Upper lobe of right lung (tissue), 1 donor: Measurements from ENCODE around the gene TBCK. TPM values are rescaled to one million over a fixed set of nuclear protein-coding genes. Genes with fewer than 3 reads are reported as not detected.
"Not testable (repeated sequence)": the region's sequence is repeated elsewhere in the genome, so short reads cannot be mapped to it uniquely, and the experiment has no call there.

ENCODE experiments used
- ATAC-seq: fragments of 200-7000 bp; cut with Tn5 transposase; one replicate; pipeline ENCODE4 v1.9.1; 2020; ENCODE audit warnings: mild to moderate bottlenecking, moderate library complexity
- DNase-seq: peaks from one replicate; pipeline ENCODE4 v3.0.0-alpha.2; 2020
- H3K27ac ChIP-seq: fragments of 200-600 bp; one replicate; pipeline ENCODE4 v1.8.0; 2022
- H3K27me3 ChIP-seq: fragments of 200-600 bp; one replicate; pipeline ENCODE4 v1.8.0; 2022; ENCODE audit warnings: mild to moderate bottlenecking
- H3K36me3 ChIP-seq: fragments of 200-600 bp; one replicate; pipeline ENCODE4 v1.8.0; 2022
- H3K4me1 ChIP-seq: fragments of 200-600 bp; one replicate; pipeline ENCODE4 v1.8.0; 2022
- H3K4me3 ChIP-seq: fragments of 200-600 bp; one replicate; pipeline ENCODE4 v1.8.0; 2022; ENCODE audit warnings: mild to moderate bottlenecking
- H3K9me3 ChIP-seq: fragments of 200-600 bp; one replicate; pipeline ENCODE4 v1.8.0; 2022
- intact Hi-C: fragments of 100-400 bp; cut with DNase I; formaldehyde crosslinking; loops from one replicate; pipeline ENCODE4 v1.11.0; 2022
- total RNA-seq: library from RNA; stranded (reverse); fragmentation: NEBNext Ultra II Directional; extraction: Animal tissue kit (Norgen Biotek cat#: 25700); gene quantifications from one replicate; pipeline ENCODE4 v1.2.1, GENCODE V29; 2021
- TF ChIP-seq, protein P1 (sequence below): fragments of 200-600 bp; IDR thresholded peaks from one replicate; pipeline ENCODE4 v1.8.0; 2022; ENCODE audit warnings: antibody characterized with exemption
- donor health status: DM: no; HTN: yes; CAD: no; lungs with severe emphysema.

The TBCK gene
- total RNA-seq, 1 donor from 2014 or later = 51.7 TPM

- ATAC-seq = no peak
- intact Hi-C loops = no loop called here
- Histone ChIP-seq H3K4me3 (no peak overlapping the region), H3K27ac (no peak overlapping the region), H3K36me3 (no peaks in the 10 kb centered on the region), H3K4me1 (no peaks in the 10 kb centered on the region), H3K9me3 (no peaks in the 10 kb centered on the region), H3K27me3 (no peaks in the 10 kb centered on the region)
- DNase-seq = no peak
- TF ChIP-seq, protein P1, sequence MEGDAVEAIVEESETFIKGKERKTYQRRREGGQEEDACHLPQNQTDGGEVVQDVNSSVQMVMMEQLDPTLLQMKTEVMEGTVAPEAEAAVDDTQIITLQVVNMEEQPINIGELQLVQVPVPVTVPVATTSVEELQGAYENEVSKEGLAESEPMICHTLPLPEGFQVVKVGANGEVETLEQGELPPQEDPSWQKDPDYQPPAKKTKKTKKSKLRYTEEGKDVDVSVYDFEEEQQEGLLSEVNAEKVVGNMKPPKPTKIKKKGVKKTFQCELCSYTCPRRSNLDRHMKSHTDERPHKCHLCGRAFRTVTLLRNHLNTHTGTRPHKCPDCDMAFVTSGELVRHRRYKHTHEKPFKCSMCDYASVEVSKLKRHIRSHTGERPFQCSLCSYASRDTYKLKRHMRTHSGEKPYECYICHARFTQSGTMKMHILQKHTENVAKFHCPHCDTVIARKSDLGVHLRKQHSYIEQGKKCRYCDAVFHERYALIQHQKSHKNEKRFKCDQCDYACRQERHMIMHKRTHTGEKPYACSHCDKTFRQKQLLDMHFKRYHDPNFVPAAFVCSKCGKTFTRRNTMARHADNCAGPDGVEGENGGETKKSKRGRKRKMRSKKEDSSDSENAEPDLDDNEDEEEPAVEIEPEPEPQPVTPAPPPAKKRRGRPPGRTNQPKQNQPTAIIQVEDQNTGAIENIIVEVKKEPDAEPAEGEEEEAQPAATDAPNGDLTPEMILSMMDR = no peak
Measured at GRCh38 chr4:106132045-106132444, 184.0 kb downstream of the TBCK start.

GRCh38 chr4:106126062-106126461 is 189.9 kb downstream of the TBCK start:
- no peak for ATAC-seq
- Histone ChIP-seq H3K27ac (no peak overlapping the region), H3K27me3 (no peaks in the 10 kb centered on the region), H3K4me1 (no peaks in the 10 kb centered on the region), H3K4me3 (no peak overlapping the region), H3K36me3 (no peaks in the 10 kb centered on the region), H3K9me3 (no peaks in the 10 kb centered on the region)
- no peak for DNase-seq
- intact Hi-C loops = no loop called here
- TF ChIP-seq, protein P1 = no peak

GRCh38 chr4:106119949-106120555 is 196.0 kb downstream of the TBCK start:
- ATAC-seq, H3K27me3 ChIP-seq, H3K27ac ChIP-seq, H3K36me3 ChIP-seq, intact Hi-C loops, DNase-seq, H3K4me1 ChIP-seq, H3K9me3 ChIP-seq, H3K4me3 ChIP-seq: not testable (repeated sequence)

DNA sequence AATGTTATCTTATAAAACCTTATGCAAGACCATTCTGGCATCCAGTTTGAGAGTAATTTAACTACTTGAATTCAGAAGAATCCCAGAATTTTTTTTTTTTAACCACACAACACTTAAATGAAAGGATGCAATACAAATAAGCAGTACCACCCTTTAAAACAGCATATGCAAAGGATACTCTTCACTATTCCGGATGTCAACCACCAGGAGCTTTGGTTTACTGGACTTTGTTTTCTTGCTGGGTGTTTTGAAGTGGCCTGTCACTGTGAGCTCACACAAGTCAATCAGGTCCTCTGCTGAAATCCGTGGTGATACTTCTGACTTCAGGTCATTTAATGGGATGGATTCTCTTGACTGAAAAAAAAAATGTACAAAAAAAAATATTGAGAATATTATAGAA is 200.0 kb downstream of the TBCK start:
- Histone ChIP-seq H3K4me1 (no peaks in the 10 kb centered on the region), H3K27me3 (no peaks in the 10 kb centered on the region), H3K4me3 (no peak overlapping the region), H3K9me3 (peaks cover 10% of the 10 kb centered on the region), H3K36me3 (peaks cover 17% of the 10 kb centered on the region), H3K27ac (no peak overlapping the region)
- ATAC-seq (no peak), DNase-seq (no peak)
- intact Hi-C loops = no loop called here
- TF ChIP-seq, protein P1 = no peak

- TF ChIP-seq, protein P1 = no peak
- DNase-seq = no peak
- Histone ChIP-seq H3K4me1 (no peaks in the 10 kb centered on the region), H3K4me3 (no peak overlapping the region), H3K9me3 (peaks cover 25% of the 10 kb centered on the region), H3K27ac (no peak overlapping the region), H3K27me3 (no peaks in the 10 kb centered on the region), H3K36me3 (peaks cover 17% of the 10 kb centered on the region)
- ATAC-seq = no peak
- intact Hi-C loops = no loop called here
Measured at GRCh38 chr4:106114270-106114669, 201.7 kb downstream of the TBCK start.

GRCh38 chr4:106111778-106112469 is 204.1 kb downstream of the TBCK start:
- H3K9me3 ChIP-seq = peaks cover 27% of the 10 kb centered on the region

More at GRCh38 chr4:106111778-106112469, 204.1 kb downstream of the TBCK start:
- DNase-seq, H3K4me3 ChIP-seq, ATAC-seq, intact Hi-C loops, H3K4me1 ChIP-seq, H3K27me3 ChIP-seq, H3K27ac ChIP-seq: not testable (repeated sequence)
- peaks cover 17% of the 10 kb centered on the region for H3K36me3 ChIP-seq
